ENCODE results near the gene C10orf53. TPM values are rescaled to one million over a fixed set of nuclear protein-coding genes. Genes with fewer than 3 reads are reported as not detected.

The C10orf53 gene
- total RNA-seq, 1 donor from 2014 or later: not detected

- intact Hi-C loops (cut with DNase I): no loop called here
These were observed 15.2 kb upstream of the C10orf53 start for GRCh38 chr10:49664006-49664841.

GRCh38 chr10:49664842-49665355 is 14.6 kb upstream of the C10orf53 start:
- TF ChIP-seq, protein P1, sequence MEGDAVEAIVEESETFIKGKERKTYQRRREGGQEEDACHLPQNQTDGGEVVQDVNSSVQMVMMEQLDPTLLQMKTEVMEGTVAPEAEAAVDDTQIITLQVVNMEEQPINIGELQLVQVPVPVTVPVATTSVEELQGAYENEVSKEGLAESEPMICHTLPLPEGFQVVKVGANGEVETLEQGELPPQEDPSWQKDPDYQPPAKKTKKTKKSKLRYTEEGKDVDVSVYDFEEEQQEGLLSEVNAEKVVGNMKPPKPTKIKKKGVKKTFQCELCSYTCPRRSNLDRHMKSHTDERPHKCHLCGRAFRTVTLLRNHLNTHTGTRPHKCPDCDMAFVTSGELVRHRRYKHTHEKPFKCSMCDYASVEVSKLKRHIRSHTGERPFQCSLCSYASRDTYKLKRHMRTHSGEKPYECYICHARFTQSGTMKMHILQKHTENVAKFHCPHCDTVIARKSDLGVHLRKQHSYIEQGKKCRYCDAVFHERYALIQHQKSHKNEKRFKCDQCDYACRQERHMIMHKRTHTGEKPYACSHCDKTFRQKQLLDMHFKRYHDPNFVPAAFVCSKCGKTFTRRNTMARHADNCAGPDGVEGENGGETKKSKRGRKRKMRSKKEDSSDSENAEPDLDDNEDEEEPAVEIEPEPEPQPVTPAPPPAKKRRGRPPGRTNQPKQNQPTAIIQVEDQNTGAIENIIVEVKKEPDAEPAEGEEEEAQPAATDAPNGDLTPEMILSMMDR (IDR thresholded peaks at IDR 0.05): no peak
- TF ChIP-seq POLR2A (IDR thresholded peaks at IDR 0.05) (no peak), POLR2AphosphoS5 (IDR thresholded peaks at IDR 0.05; ENCODE audit: insufficient read depth in 1 of 2, low read depth in 1 of 2) (no peak)
- intact Hi-C loops (cut with DNase I): no loop called here
- no peak overlapping the region for H3K4me3 ChIP-seq
- H3K27ac ChIP-seq: no peak overlapping the region
- H3K9me3 ChIP-seq: no peaks in the 10 kb centered on the region
- peak in 1 of 2 donors; percentile 67 for DNase-seq (ENCODE audit: extremely low spot score in 2 of 2)
- H3K4me1 ChIP-seq: no peaks in the 10 kb centered on the region
- no peaks in the 10 kb centered on the region for H3K36me3 ChIP-seq
- H3K27me3 ChIP-seq: no peaks in the 10 kb centered on the region

More at GRCh38 chr10:49664006-49664841, 15.2 kb upstream of the C10orf53 start:
- Histone ChIP-seq H3K4me3 (no peak overlapping the region), H3K4me1 (no peaks in the 10 kb centered on the region), H3K27ac (no peak overlapping the region), H3K9me3 (no peaks in the 10 kb centered on the region), H3K36me3 (no peaks in the 10 kb centered on the region), H3K27me3 (no peaks in the 10 kb centered on the region)
- TF ChIP-seq POLR2AphosphoS5 (IDR thresholded peaks at IDR 0.05; ENCODE audit: insufficient read depth in 1 of 2, low read depth in 1 of 2): no peak
- no peak for TF ChIP-seq POLR2A (IDR thresholded peaks at IDR 0.05)
- TF ChIP-seq, protein P1 (IDR thresholded peaks at IDR 0.05): no peak
- peak in 1 of 2 donors; percentile 62 for DNase-seq (ENCODE audit: extremely low spot score in 2 of 2)

- TF ChIP-seq POLR2A (IDR thresholded peaks at IDR 0.05): no peak
- no peak for TF ChIP-seq POLR2AphosphoS5 (IDR thresholded peaks at IDR 0.05; ENCODE audit: insufficient read depth in 1 of 2, low read depth in 1 of 2)
- TF ChIP-seq, protein P1 (IDR thresholded peaks at IDR 0.05): no peak
- no peaks in the 10 kb centered on the region for H3K36me3 ChIP-seq
- no peaks in the 10 kb centered on the region for H3K9me3 ChIP-seq
- H3K27ac ChIP-seq: no peak overlapping the region
- H3K4me1 ChIP-seq: no peaks in the 10 kb centered on the region
- intact Hi-C loops (cut with DNase I): no loop called here
- DNase-seq (ENCODE audit: extremely low spot score in 2 of 2): peak in 1 of 2 donors; percentile 37
- H3K27me3 ChIP-seq: no peaks in the 10 kb centered on the region
- H3K4me3 ChIP-seq: no peak overlapping the region
These were observed 13.3 kb upstream of the C10orf53 start for GRCh38 chr10:49666054-49666615.

DNA sequence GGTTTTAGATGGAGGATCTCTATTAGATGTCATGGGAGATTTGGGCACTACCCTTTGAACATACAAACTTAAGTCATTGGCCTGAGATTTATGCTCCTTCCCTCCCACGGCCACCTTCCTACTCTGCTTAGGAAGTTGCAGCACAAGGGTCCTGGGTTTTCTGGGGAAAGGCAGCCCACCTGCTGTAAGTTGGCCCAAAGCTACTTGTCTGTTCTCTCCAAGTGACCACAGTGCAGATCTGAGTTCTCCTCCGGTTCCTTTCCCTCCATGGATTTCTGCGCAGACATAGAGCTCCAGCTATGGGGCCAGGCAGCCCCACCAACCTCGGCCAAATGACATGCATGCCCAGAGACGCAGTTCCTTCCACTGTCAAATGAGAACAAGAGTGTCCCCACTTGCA is 12.8 kb upstream of the C10orf53 start:
- Histone ChIP-seq H3K27ac (no peak overlapping the region), H3K9me3 (no peaks in the 10 kb centered on the region), H3K4me1 (no peaks in the 10 kb centered on the region), H3K36me3 (no peaks in the 10 kb centered on the region), H3K4me3 (no peak overlapping the region), H3K27me3 (no peaks in the 10 kb centered on the region)
- TF ChIP-seq POLR2A (IDR thresholded peaks at IDR 0.05): no peak
- TF ChIP-seq, protein P1 (IDR thresholded peaks at IDR 0.05): no peak
- no peak for TF ChIP-seq POLR2AphosphoS5 (IDR thresholded peaks at IDR 0.05; ENCODE audit: insufficient read depth in 1 of 2, low read depth in 1 of 2)
- intact Hi-C loops (cut with DNase I): no loop called here
- peak in 1 of 2 donors; percentile 54 for DNase-seq (ENCODE audit: extremely low spot score in 2 of 2)

Measured in vagina (tissue), 2 donors.